Right atrium auricular region (tissue), 2 donors: ENCODE measurements around the gene KLB. TPM values are rescaled to one million over a fixed set of nuclear protein-coding genes. Genes with fewer than 3 reads are reported as not detected.
A peak's percentile ranks its signal among the peaks of the same experiment; 100 is the strongest.

ENCODE experiments used
- DNase-seq: peaks from one replicate; pipeline ENCODE4 v3.0.0-alpha.2; 2019; ENCODE audit warnings: low spot score
- H3K27ac ChIP-seq, 2 donors: fragments of 200-600 bp; sonication (generic); 1 replicate in 1 of 2; 2 replicates in 1 of 2; pipeline ENCODE4 v1.5.1; 2016 to 2019
- H3K27me3 ChIP-seq, 2 donors: fragments of 200-600 bp; sonication (generic); one replicate each; pipeline versions ENCODE4 v1.5.1 to v1.6.0; 2017 to 2019
- H3K36me3 ChIP-seq: fragments of 200-600 bp; sonication (generic); one replicate; pipeline ENCODE4 v1.5.1; 2016
- H3K4me1 ChIP-seq, 2 donors: fragments of 200-600 bp; sonication (generic); one replicate each; pipeline versions ENCODE4 v1.5.1 to v1.6.0; 2017 to 2019
- H3K4me3 ChIP-seq, 2 donors: fragments of 200-600 bp; sonication (generic); 1 replicate in 1 of 2; 2 replicates in 1 of 2; pipeline ENCODE4 v1.5.1; 2017 to 2019; ENCODE audit warnings: mild to moderate bottlenecking in 1 of 2, moderate library complexity in 1 of 2
- H3K9me3 ChIP-seq, 2 donors: fragments of 200-600 bp; sonication (generic); one replicate each; pipeline ENCODE4 v1.5.1; 2019
- total RNA-seq, 2 donors: library from RNA; depleted of rRNA; stranded (reverse); fragments of >200 nt; gene quantifications; one replicate each; pipeline ENCODE4 v1.1.0, GENCODE V29; 2016
- TF ChIP-seq, protein P1 (sequence below), 2 donors: fragments of 200-600 bp; sonication (generic); IDR thresholded peaks; one replicate each; pipeline ENCODE4 v1.5.1; 2019; ENCODE audit warnings: antibody characterized with exemption in 2 of 2

The KLB gene
- total RNA-seq, 2 donors from 2014 or later: 0.11 to 0.47 TPM

DNA sequence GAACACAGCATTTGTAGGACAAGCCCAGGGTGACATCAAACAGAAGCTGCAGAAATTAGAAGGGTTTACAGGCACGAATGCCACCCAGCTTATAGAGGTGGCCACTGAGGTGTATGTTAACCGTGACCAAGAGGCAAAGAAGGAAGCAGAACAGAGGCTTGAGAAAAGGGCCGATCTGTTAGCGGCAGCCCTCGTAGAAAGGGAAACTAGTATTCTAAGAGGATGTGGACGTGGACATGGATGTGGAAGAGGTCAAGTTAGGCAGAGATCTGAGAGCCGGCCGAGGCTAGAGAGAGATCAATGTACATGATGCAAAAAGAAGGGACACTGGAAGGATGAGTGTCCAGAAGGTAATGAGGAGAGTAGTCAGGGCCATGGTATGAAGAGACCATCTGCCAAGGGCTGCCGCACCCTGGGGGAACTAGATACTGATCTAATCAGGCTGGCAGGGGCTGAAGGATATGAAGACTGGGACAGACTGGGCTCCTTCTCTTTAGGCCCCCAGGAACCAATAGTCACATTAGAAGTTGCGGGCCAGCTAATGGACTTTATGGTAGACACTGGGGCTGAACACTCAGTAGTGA, 79.6 kb downstream of the KLB start:
- no peak overlapping the region for H3K27ac ChIP-seq
- H3K9me3 ChIP-seq: no peaks in the 10 kb centered on the region
- H3K27me3 ChIP-seq: no peaks in the 10 kb centered on the region
- no peak for DNase-seq
- H3K4me3 ChIP-seq: no peak overlapping the region
- TF ChIP-seq, protein P1, sequence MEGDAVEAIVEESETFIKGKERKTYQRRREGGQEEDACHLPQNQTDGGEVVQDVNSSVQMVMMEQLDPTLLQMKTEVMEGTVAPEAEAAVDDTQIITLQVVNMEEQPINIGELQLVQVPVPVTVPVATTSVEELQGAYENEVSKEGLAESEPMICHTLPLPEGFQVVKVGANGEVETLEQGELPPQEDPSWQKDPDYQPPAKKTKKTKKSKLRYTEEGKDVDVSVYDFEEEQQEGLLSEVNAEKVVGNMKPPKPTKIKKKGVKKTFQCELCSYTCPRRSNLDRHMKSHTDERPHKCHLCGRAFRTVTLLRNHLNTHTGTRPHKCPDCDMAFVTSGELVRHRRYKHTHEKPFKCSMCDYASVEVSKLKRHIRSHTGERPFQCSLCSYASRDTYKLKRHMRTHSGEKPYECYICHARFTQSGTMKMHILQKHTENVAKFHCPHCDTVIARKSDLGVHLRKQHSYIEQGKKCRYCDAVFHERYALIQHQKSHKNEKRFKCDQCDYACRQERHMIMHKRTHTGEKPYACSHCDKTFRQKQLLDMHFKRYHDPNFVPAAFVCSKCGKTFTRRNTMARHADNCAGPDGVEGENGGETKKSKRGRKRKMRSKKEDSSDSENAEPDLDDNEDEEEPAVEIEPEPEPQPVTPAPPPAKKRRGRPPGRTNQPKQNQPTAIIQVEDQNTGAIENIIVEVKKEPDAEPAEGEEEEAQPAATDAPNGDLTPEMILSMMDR (IDR thresholded peaks at IDR 0.05): no peak
- no peaks in the 10 kb centered on the region for H3K36me3 ChIP-seq
- H3K4me1 ChIP-seq: no peaks in the 10 kb centered on the region

DNA sequence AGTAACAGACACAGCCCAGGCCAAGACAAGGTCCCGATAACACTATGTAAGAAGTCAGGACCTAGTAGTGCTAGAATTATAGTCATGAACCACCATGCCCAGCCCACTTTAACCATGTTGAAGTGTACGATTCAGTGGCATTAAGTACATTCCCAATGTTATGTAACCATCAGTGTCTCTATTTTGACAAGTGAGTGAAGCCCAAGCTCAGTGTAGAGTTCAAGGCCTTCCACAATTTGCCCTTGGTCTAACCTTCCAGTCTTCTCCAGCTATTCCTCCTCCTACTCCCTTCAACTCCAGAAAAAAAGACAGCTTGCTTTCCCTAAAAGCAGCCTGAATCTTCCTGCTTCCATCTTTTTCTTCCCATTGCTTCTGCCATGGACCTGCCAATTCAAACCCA, 83.6 kb downstream of the KLB start:
- Histone ChIP-seq H3K9me3 (no peaks in the 10 kb centered on the region), H3K4me1 (no peaks in the 10 kb centered on the region), H3K27me3 (no peaks in the 10 kb centered on the region), H3K36me3 (no peaks in the 10 kb centered on the region), H3K27ac (no peak overlapping the region), H3K4me3 (no peak overlapping the region)
- peak; percentile 2 for DNase-seq
- TF ChIP-seq, protein P1 (IDR thresholded peaks at IDR 0.05): no peak

DNA sequence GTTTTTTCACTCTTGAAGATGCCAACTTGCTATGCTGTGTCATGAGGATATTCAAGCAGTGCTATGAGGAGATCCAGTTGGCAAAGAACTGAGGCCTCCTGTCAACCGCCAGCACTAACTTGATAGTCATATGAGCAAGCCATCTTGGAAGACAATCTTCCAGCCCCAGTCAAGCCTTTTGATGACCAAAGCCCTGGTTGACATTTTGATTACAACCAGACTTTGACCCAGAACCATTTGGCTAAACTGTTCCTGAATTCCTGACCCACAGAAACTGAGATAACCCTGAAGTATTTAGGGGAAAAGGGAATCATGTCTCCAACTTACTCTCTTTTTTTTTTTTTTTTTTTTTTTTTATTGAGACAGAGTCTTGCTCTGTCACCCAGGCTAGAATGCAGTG, 87.6 kb downstream of the KLB start:
- Histone ChIP-seq H3K4me1 (no peaks in the 10 kb centered on the region), H3K36me3 (peaks cover 12% of the 10 kb centered on the region), H3K27ac (no peak overlapping the region), H3K4me3 (no peak overlapping the region), H3K9me3 (no peaks in the 10 kb centered on the region), H3K27me3 (no peaks in the 10 kb centered on the region)
- DNase-seq: peak; percentile 50
- TF ChIP-seq, protein P1 (IDR thresholded peaks at IDR 0.05): no peak

DNA sequence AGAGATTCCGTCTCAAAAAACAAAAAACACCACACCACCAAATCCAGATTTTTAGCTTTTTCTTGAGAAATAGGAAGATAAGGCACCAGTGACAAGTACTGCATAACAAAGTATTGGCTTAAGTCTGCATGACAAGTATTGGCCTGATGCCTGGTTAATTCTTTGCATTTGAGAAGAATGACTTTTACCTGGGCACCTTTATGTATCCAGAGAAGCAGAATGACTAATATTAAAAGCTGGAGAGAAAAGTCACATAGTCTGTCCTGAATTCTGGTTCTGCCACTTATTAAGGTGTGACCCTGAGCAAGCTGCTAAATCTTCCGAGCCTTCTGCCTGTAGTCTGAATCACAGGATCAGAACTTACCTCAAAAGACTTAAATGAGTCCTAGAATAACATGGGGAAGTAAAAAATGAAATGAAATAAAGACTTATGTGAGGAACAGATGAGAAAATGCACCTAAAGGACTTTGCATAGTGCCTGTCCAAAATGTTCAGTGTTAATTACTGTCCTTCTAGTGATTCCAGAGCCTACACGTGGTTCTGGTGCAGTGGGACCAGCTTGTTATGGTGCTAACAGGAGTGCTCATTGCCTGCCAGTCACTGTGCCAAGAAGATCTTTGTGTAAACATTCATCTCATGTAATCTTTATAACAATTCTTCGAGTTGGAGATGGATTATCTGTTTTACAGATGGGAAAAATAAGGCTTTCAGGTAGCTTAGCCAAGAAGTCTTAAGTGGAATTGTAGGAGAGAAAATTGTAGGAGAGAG, 88.9 kb downstream of the KLB start:
- no peaks in the 10 kb centered on the region for H3K27me3 ChIP-seq
- no peak overlapping the region for H3K4me3 ChIP-seq
- TF ChIP-seq, protein P1 (IDR thresholded peaks at IDR 0.05): no peak
- H3K27ac ChIP-seq: no peak overlapping the region
- no peak for DNase-seq
- no peaks in the 10 kb centered on the region for H3K9me3 ChIP-seq
- no peaks in the 10 kb centered on the region for H3K4me1 ChIP-seq
- peaks cover 17% of the 10 kb centered on the region for H3K36me3 ChIP-seq

DNA sequence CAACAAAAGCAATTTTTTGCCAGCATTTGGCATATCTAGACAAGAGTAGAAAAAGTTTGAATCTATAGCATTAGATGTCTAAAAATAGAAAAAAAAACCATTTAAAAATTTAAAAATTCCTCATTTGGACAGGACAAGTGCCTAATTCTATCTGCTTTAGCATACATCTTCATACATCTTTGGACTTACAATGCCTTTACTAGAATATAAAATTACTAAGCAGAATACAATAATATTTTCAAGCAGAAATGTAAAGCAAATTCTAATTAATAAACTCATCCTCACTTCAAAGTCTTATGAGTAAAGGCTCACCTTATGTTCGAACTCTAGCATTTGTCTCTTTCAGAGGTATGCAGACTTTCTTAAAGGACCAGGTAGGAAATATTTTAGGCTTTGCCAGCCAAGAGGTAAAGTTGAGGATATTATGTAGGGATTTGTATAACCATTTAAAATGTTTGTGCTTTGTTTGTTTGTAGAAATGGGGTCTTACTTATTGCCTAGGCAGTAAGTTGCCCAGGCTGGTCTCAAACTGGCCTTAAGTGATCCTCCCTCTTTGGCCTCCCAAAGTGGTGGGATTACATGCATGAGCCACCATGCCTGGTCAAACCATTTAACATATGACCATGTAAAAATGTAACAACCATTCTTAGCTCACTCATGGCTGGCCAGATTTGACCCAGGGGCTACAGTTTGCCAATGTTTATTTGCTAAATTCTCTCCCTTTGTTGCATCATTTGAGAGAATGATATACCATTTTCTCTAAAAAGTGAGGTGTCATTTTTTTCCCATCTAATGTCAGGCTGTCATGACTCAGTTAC, 91.4 kb downstream of the KLB start:
- no peak overlapping the region for H3K27ac ChIP-seq
- H3K4me3 ChIP-seq: no peak overlapping the region
- H3K9me3 ChIP-seq: no peaks in the 10 kb centered on the region
- TF ChIP-seq, protein P1 (IDR thresholded peaks at IDR 0.05): no peak
- peaks cover 41% of the 10 kb centered on the region for H3K36me3 ChIP-seq
- peak; percentile 43 for DNase-seq
- H3K27me3 ChIP-seq: no peaks in the 10 kb centered on the region
- peaks cover 0 to 7% of the 10 kb centered on the region in 2 donors for H3K4me1 ChIP-seq
